Mesothelial cell of epicardium (in vitro differentiated cells): ENCODE measurements around the gene NFKBIZ. TPM values are rescaled to one million over a fixed set of nuclear protein-coding genes. Genes with fewer than 3 reads are reported as not detected.

Experiments
- DNase-seq, 2 experiments: peaks; one replicate each; pipeline ENCODE4 v3.0.0; 2021; ENCODE audit warnings: low spot score in 2 of 2; ENCODE audit not compliant: unreplicated experiment in 2 of 2
- H3K27ac Mint-ChIP-seq: 2 replicates; pipeline ENCODE4 v1.8.0; 2021; ENCODE audit warnings: mixed read lengths
- H3K27me3 Mint-ChIP-seq: 2 replicates; pipeline ENCODE4 v1.8.0; 2021; ENCODE audit warnings: low read depth, mixed read lengths
- H3K36me3 Mint-ChIP-seq: 2 replicates; pipeline ENCODE4 v1.8.0; 2021; ENCODE audit warnings: mixed read lengths
- H3K4me1 Mint-ChIP-seq: 2 replicates; pipeline ENCODE4 v1.8.0; 2021; ENCODE audit warnings: mixed read lengths
- H3K4me3 Mint-ChIP-seq: 2 replicates; pipeline ENCODE4 v1.8.0; 2021; ENCODE audit warnings: mild to moderate bottlenecking, moderate library complexity, mixed read lengths
- H3K9me3 Mint-ChIP-seq: 2 replicates; pipeline ENCODE4 v1.8.0; 2021; ENCODE audit warnings: mixed read lengths
- total RNA-seq: library from RNA; stranded (reverse); gene quantifications from 3 replicates; pipeline ENCODE4 v1.2.1, GENCODE V29; 2021
- TF ChIP-seq, protein P1 (sequence below): fragments of 200-600 bp; sonication (generic); IDR thresholded peaks from one replicate; pipeline ENCODE4 v1.5.0; 2021; ENCODE audit warnings: antibody characterized with exemption; ENCODE audit not compliant: unreplicated experiment

The NFKBIZ gene
- total RNA-seq, 1 donor from 2014 or later, result 142 TPM

DNA sequence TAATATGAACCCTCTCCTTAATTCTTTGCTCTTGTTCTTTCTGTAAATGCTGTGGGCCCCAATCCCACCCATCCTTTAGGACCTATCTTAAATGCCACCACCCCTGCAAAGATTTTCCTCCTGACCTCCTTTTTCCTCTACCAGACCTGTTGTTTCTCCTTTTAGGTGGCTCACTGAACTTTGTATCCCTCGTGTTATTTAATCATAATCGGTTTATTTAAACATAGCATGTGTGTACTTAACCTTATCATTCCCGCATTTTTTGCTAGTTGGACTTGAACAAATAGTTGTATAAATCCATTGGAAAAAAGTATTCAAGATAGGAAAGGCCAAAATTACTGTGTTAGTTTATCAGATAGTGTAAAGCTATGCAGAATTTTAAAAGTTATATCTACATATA lies 988 bp upstream of the NFKBIZ start:
- Mint-ChIP-seq H3K27me3 (no peaks in the 10 kb centered on the region), H3K4me1 (peaks cover 35% of the 10 kb centered on the region), H3K27ac (peak overlapping the region; percentile 98), H3K36me3 (peaks cover 23% of the 10 kb centered on the region), H3K9me3 (no peaks in the 10 kb centered on the region), H3K4me3 (peak overlapping the region; percentile 72)
- no peak for DNase-seq
- TF ChIP-seq, protein P1, sequence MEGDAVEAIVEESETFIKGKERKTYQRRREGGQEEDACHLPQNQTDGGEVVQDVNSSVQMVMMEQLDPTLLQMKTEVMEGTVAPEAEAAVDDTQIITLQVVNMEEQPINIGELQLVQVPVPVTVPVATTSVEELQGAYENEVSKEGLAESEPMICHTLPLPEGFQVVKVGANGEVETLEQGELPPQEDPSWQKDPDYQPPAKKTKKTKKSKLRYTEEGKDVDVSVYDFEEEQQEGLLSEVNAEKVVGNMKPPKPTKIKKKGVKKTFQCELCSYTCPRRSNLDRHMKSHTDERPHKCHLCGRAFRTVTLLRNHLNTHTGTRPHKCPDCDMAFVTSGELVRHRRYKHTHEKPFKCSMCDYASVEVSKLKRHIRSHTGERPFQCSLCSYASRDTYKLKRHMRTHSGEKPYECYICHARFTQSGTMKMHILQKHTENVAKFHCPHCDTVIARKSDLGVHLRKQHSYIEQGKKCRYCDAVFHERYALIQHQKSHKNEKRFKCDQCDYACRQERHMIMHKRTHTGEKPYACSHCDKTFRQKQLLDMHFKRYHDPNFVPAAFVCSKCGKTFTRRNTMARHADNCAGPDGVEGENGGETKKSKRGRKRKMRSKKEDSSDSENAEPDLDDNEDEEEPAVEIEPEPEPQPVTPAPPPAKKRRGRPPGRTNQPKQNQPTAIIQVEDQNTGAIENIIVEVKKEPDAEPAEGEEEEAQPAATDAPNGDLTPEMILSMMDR, result no peak

- TF ChIP-seq, protein P1, result no peak
- Mint-ChIP-seq H3K36me3 (peaks cover 33% of the 10 kb centered on the region), H3K27ac (peak overlapping the region; percentile 97), H3K27me3 (no peaks in the 10 kb centered on the region), H3K4me3 (peak overlapping the region; percentile 90), H3K4me1 (peaks cover 41% of the 10 kb centered on the region), H3K9me3 (no peaks in the 10 kb centered on the region)
- DNase-seq, result peak; percentile 48 to 70
These were observed 466 bp downstream of the NFKBIZ start for GRCh38 chr3:101849714-101850245.

GRCh38 chr3:101850246-101851051 lies 1.1 kb downstream of the NFKBIZ start:
- Mint-ChIP-seq H3K27me3 (no peaks in the 10 kb centered on the region), H3K4me3 (peak overlapping the region; percentile 90), H3K9me3 (no peaks in the 10 kb centered on the region), H3K36me3 (peaks cover 40% of the 10 kb centered on the region), H3K4me1 (peaks cover 41% of the 10 kb centered on the region), H3K27ac (peak overlapping the region; percentile 97)
- TF ChIP-seq, protein P1, result no peak
- no peak for DNase-seq

DNA sequence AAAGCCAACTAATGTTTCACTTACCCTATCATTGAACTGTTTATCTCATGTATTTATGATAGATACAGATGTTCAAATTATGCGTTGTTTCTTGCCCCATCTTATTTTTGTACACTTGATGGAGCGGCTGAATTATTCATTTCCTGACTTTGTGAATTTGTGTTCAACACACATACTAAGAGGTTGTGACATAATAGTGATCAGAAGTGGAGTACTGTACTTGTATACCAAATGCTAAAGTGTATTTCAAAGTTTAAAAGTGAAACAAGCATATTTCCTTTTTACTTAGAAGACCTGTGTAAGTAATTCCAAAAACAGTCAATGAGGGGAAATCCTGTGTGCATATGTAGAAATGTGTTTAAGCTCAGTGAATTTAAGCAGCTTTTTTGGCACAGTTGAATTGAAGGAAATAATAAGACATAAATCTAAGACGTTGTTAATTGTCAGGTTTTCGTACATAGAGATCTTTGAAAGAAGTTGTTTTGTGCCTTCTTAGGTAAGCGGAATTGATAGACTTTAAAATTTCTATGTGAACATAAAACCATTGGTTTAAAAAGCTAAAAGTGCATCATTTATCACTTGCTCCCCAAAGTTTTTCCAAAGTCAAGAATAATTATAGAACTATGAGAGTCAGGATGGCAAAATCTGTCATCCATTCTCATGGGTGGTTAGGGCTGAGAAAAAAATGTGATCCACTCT lies 1.9 kb downstream of the NFKBIZ start:
- peak overlapping the region; percentile 90 for H3K4me3 Mint-ChIP-seq
- DNase-seq, result no peak
- peaks cover 41% of the 10 kb centered on the region for H3K36me3 Mint-ChIP-seq
- no peaks in the 10 kb centered on the region for H3K27me3 Mint-ChIP-seq
- TF ChIP-seq, protein P1, result no peak
- H3K27ac Mint-ChIP-seq, result peak overlapping the region; percentile 97
- H3K4me1 Mint-ChIP-seq, result peaks cover 44% of the 10 kb centered on the region
- no peaks in the 10 kb centered on the region for H3K9me3 Mint-ChIP-seq

DNA sequence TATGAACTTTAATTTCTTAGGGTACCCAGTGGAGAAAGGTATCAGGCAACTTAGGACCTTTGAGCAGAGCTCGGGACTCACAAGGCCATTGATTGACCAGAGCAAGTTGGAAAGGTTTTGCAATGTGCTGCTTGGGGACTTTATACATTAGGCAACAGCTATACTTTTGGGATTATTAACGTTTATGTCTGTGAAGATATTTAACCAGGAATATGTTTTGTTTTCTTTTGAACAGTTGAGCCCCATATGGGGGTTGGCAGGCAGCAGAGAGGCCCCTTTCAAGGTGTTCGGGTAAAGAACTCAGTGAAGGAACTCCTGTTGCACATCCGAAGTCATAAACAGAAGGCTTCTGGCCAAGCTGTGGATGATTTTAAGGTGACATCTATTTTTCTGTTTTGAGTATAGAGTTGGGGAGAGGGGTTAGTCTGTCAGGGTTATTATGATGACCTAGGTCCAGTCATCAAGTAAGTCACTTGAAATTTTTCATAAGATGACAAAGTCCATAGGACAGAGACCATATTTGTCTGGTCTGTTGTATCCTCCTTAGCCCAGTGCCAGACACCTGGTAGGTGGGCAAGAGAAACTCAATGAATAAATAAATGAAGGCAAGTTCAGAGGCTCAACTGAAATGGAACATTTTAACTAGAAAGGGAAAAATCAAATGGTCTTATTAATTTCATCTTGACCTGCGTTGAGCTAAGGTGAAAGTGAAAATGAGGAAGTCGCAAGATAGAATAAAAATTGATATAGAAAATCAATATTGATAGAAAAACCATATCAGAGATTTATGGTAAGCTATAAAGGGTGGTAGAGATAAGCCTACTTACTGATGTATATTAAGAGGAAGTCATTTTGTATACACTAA lies 2.8 kb downstream of the NFKBIZ start:
- Mint-ChIP-seq H3K4me3 (peak overlapping the region; percentile 90), H3K4me1 (peaks cover 47% of the 10 kb centered on the region), H3K27ac (peak overlapping the region; percentile 97), H3K36me3 (peaks cover 49% of the 10 kb centered on the region), H3K9me3 (no peaks in the 10 kb centered on the region), H3K27me3 (no peaks in the 10 kb centered on the region)
- no peak for DNase-seq
- TF ChIP-seq, protein P1, result no peak
